ENCODE data around the gene TNN.

DNA sequence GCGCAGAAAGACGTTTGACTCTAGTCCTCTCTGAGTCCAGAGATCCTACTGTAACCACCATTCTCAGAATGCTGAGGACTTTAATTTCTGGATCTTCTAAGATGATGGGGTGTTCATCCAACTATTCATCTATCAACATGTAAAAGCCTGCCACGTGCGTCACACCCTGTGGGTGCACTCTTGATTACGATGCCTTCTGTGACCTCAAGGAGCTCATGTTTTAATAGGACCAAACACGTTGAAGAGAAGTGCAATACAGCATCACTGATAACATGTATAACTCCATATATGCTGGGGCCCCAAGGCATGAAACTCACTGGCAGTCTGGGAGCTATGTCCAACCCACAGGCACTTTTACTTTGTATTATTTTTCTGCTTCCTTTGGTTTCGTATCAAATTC is 105.9 kb downstream of the TNN start:
- no peak for TF ChIP-seq EZH2 (IDR thresholded peaks at IDR 0.05; ENCODE audit: borderline replicate concordance, insufficient read depth, low read length, poor library complexity, severe bottlenecking)
- TF ChIP-seq MXI1 (conservative IDR thresholded peaks at IDR 0.05; ENCODE audit: poor library complexity, severe bottlenecking) = no peak
- TF ChIP-seq, protein P1, sequence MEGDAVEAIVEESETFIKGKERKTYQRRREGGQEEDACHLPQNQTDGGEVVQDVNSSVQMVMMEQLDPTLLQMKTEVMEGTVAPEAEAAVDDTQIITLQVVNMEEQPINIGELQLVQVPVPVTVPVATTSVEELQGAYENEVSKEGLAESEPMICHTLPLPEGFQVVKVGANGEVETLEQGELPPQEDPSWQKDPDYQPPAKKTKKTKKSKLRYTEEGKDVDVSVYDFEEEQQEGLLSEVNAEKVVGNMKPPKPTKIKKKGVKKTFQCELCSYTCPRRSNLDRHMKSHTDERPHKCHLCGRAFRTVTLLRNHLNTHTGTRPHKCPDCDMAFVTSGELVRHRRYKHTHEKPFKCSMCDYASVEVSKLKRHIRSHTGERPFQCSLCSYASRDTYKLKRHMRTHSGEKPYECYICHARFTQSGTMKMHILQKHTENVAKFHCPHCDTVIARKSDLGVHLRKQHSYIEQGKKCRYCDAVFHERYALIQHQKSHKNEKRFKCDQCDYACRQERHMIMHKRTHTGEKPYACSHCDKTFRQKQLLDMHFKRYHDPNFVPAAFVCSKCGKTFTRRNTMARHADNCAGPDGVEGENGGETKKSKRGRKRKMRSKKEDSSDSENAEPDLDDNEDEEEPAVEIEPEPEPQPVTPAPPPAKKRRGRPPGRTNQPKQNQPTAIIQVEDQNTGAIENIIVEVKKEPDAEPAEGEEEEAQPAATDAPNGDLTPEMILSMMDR (IDR thresholded peaks at IDR 0.05; ENCODE audit: poor library complexity, severe bottlenecking) = no peak
- TF ChIP-seq TAF1 (IDR thresholded peaks at IDR 0.05; ENCODE audit: low read depth) = no peak
- no peak for TF ChIP-seq RAD21 (conservative IDR thresholded peaks at IDR 0.05)
